Adrenal gland (tissue), 12 donors: ENCODE data around the gene HTR2A. TPM values are rescaled to one million over a fixed set of nuclear protein-coding genes. Genes with fewer than 3 reads are reported as not detected.

Experiments
- DNase-seq, 7 donors: peaks; one replicate each; pipeline ENCODE4 v3.0.0-alpha.2; 2019 to 2020
- H3K27ac ChIP-seq, 5 donors: fragments of 200-600 bp; sonication (generic) in 4 of 5; 1 replicate in 3 of 5; 2 replicates in 2 of 5; pipeline versions ENCODE4 v1.5.1 to v1.8.0; 2016 to 2020; ENCODE audit warnings: mild to moderate bottlenecking in 1 of 5
- H3K27me3 ChIP-seq: fragments of 200-600 bp; 2 replicates; pipeline ENCODE4 v1.8.0; 2021
- H3K36me3 ChIP-seq, 2 donors: fragments of 200-600 bp; replicated peaks in 1 of 2; 1 replicate in 1 of 2; 2 replicates in 1 of 2; pipeline versions ENCODE4 v1.5.1 to v1.8.0; 2018 to 2022
- H3K4me1 ChIP-seq, 2 donors: fragments of 200-600 bp; replicated peaks in 1 of 2; 1 replicate in 1 of 2; 2 replicates in 1 of 2; pipeline versions ENCODE4 v1.5.1 to v1.8.0; 2018 to 2021
- H3K4me3 ChIP-seq, 4 donors: fragments of 200-600 bp; sonication (generic) in 3 of 4; one replicate each; pipeline ENCODE4 v1.5.1; 2016 to 2018
- H3K9me3 ChIP-seq, 3 donors: fragments of 200-600 bp; sonication (generic) in 1 of 3; replicated peaks in 1 of 3; 1 replicate in 2 of 3; 2 replicates in 1 of 3; pipeline versions ENCODE4 v1.5.1 to v1.8.0; 2016 to 2021
- CTCF ChIP-seq, 6 experiments: fragments of 450-650 bp in 4 of 6; fragments of 200-600 bp in 2 of 6; sonication (generic) in 1 of 6; IDR thresholded peaks; 1 replicate in 5 of 6; 2 replicates in 1 of 6; pipeline versions ENCODE4 v1.5.1 to v1.8.0; 2016 to 2021; ENCODE audit warnings: antibody characterized with exemption in 6 of 6, mild to moderate bottlenecking in 2 of 6, moderate library complexity in 1 of 6
- POLR2A ChIP-seq, 2 donors: fragments of 450-650 bp; IDR thresholded peaks; one replicate each; pipeline ENCODE4 v1.6.1; 2017; ENCODE audit warnings: antibody characterized with exemption in 2 of 2, mild to moderate bottlenecking in 2 of 2, moderate library complexity in 1 of 2
- WGBS, 4 donors: extraction: QIAGEN DNeasy Blood & Tissue Kit in 2 of 4; methylation state at CpG; one replicate each; pipeline versions ENCODE4 v1.1.5 to v1.1.7; 2013 to 2017; 5-methylcytosine and 5-hydroxymethylcytosine counted together
- intact Hi-C, 2 donors: fragments of 100-400 bp; cut with DNase I; formaldehyde crosslinking; loops; one replicate each; pipeline versions ENCODE4 v1.14.1 to v1.15.0; 2022 to 2023
- polyA plus RNA-seq, 3 donors: library from polyadenylated mRNA; stranded (reverse); fragments of 200-250 nt in 2 of 3; fragments of 350-450 nt in 1 of 3; fragmentation: Illumina TruSeq in 1 of 3; extraction: RNeasy Lipid Tissue Mini Kit (QIAGEN cat#74804) in 1 of 3; gene quantifications; one replicate each; pipeline ENCODE4 v1.2.3, GENCODE V29; 2013 to 2014
- total RNA-seq, 9 donors: library from RNA; depleted of rRNA in 4 of 9; stranded (reverse); fragments of >200 nt in 4 of 9; fragments of 120-200 nt in 1 of 9; fragmentation: NEBNext Ultra II Directional in 1 of 9; extraction: Animal tissue kit (Norgen Biotek cat#: 25700) in 1 of 9; gene quantifications; one replicate each; pipeline versions ENCODE4 v1.1.0 to v1.2.4, GENCODE V29; 2013 to 2023
- donor health status: healthy with polysubstance abuse.
- donor health status: Bipolar disorder and iron deficiency.
- donor health status: DM: yes; HTN: yes; CAD: no.
- donor health status: DM: no; HTN: no; CAD: no.
- donor health status: DM: no; HTN: no; CAD: no.
- donor health status: DM: yes; HTN: yes; CAD: no.

The HTR2A gene
- total and polyA plus RNA-seq, 12 donors: 0.06 to 0.38 (median 0.19) TPM; not detected in 6

GRCh38 chr13:46796515-46797474, 100.1 kb downstream of the HTR2A start, which contains the start of gene ESD:
Gene ESD (minus strand): TSS chr13:46797161. CDS start chr13:46791413, 5,748 bp downstream.
- Histone ChIP-seq H3K4me1 (peaks cover 4 to 33% of the 10 kb centered on the region in 2 donors), H3K9me3 (no peaks in the 10 kb centered on the region), H3K27ac (peak within 1 kb of the TSS; percentile 8 to 93 (median 88)), H3K27me3 (no peaks in the 10 kb centered on the region), H3K36me3 (no peaks in the 10 kb centered on the region), H3K4me3 (peak within 1 kb of the TSS; percentile 43 to 88 (median 70))
- WGBS, 4 donors: 0 to 1% (median 1%) methylated on average over 26 to 77 of the region's 77 CpGs
- peak; percentile 78 to 90 for TF ChIP-seq POLR2A (IDR thresholded peaks at IDR 0.05)
- TF ChIP-seq CTCF (IDR thresholded peaks at IDR 0.05): peak in 1 of 6 experiments; percentile 17
- intact Hi-C loops: no loop called here
- DNase-seq: peak; percentile 92 to 97 (median 95)

- no peak for TF ChIP-seq POLR2A (IDR thresholded peaks at IDR 0.05)
- TF ChIP-seq CTCF (IDR thresholded peaks at IDR 0.05): no peak
- 68 to 75% (median 68%) methylated on average over 5 of the region's 5 CpGs for WGBS, 4 donors
- Histone ChIP-seq H3K27ac (peak overlapping the region in 3 of 5 donors; percentile 88 to 93 (median 92)), H3K27me3 (no peaks in the 10 kb centered on the region), H3K9me3 (no peaks in the 10 kb centered on the region), H3K36me3 (peaks cover 0 to 2% of the 10 kb centered on the region in 2 donors), H3K4me1 (peaks cover 4 to 33% of the 10 kb centered on the region in 2 donors), H3K4me3 (peak overlapping the region in 2 of 4 donors; percentile 65 to 76)
- intact Hi-C loops: no loop called here
- DNase-seq: no peak
Measured at GRCh38 chr13:46796129-46796514, 100.7 kb downstream of the HTR2A start.

DNA sequence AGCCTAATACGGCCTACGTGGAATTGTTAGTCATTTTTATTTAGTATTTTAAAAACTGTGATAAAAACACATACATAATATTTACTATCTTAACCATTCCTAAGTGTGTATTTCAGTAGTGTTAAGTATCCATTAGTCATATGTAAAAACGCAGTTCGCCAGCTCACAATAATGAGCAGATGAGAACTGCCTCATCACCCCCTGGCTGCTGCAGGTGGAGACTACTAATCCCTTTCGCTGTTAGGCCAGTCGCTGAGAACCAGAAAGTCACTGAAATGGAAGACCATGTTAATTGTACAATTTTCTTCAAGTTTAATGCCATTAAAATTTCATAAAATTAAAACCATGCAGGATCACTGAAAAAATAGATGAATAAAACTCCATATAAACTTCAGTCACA, 101.5 kb downstream of the HTR2A start:
- Histone ChIP-seq H3K4me1 (peaks cover 4 to 33% of the 10 kb centered on the region in 2 donors), H3K27me3 (no peaks in the 10 kb centered on the region), H3K4me3 (no peak overlapping the region), H3K36me3 (peaks cover 0 to 10% of the 10 kb centered on the region in 2 donors), H3K9me3 (no peaks in the 10 kb centered on the region), H3K27ac (no peak overlapping the region)
- intact Hi-C loops: no loop called here
- TF ChIP-seq CTCF (IDR thresholded peaks at IDR 0.05) (no peak), POLR2A (IDR thresholded peaks at IDR 0.05) (no peak)
- no peak for DNase-seq
- 93 to 96% (median 93%) methylated on average over 6 of the region's 6 CpGs for WGBS, 4 donors

- intact Hi-C loops: no loop called here
- Histone ChIP-seq H3K4me3 (no peak overlapping the region), H3K27ac (no peak overlapping the region), H3K9me3 (no peaks in the 10 kb centered on the region), H3K4me1 (no peaks in the 10 kb centered on the region), H3K27me3 (no peaks in the 10 kb centered on the region), H3K36me3 (peaks cover 0 to 62% of the 10 kb centered on the region in 2 donors)
- TF ChIP-seq POLR2A (IDR thresholded peaks at IDR 0.05): no peak
- TF ChIP-seq CTCF (IDR thresholded peaks at IDR 0.05): no peak
- no peak for DNase-seq
- WGBS, 4 donors: 89 to 92% (median 90%) methylated on average over 3 of the region's 3 CpGs
Measured at GRCh38 chr13:46783504-46783903, 113.3 kb downstream of the HTR2A start.
